ENCODE data around the gene ADAMTS17. TPM values are rescaled to one million over a fixed set of nuclear protein-coding genes. Genes with fewer than 3 reads are reported as not detected.

Gene ADAMTS17
- total RNA-seq, 1 donor from 2014 or later, result 2.1 TPM

DNA sequence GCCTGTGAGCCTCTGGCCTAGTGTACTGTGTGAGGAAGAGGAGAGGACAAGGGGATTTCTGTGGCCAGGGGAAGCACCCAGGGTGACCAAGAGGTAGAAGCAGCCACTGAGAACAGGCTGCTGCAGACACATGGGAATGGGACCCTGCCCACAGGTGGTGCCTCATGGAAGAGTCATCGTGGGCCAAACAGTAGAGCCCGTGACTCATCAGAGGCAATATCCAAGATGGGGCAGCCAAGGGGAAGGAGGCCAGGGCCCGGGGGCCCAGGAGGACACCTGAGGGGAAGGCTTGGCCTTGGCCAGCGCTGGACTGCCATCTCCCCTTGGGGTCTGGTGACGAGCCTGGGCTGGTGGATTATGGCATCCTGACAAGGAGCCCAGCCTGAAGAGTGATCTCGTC, 333.5 kb downstream of the ADAMTS17 start:
- intact Hi-C loops (cut with micrococcal nuclease), result no loop called here

DNA sequence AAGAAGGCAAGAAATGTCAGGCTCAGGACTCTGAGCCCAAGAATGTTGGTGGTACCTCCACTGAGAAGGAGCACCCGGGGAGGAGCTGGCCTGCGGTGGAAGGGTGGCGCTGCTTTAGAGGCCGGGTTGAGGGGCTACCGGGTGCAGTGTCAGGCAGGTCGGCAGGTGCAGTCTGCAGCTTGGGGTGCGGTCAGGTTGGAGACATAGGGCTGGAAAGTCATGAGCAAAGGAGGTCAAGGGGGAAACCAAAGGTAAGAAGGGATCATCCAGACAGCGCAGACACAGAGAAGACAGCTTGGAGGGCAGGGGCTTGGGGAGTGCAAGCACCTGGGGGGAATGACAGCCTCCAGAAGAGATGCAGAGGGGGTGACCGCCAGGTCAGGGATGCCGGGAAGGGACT, 334.2 kb downstream of the ADAMTS17 start:
- intact Hi-C loops (cut with micrococcal nuclease), result no loop called here

DNA sequence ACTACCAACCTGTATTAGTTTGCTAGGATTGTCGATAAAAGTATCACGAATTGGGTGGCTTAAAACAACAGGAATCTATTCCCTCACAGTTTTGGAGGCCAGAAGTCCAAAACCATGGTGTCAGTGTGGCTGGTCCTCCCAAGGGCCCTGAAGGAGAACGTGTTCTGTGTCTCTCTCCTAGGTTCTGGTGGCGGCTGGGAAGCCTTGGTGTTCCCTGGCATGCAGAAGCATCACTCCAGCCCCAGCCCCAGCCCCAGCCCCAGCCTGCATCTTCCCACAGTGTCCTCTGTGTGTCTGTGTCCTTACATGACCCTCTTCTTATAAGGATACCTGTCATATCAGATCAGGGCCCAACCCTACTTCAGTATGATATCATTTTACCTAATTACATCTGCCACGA, 336.1 kb downstream of the ADAMTS17 start:
- intact Hi-C loops (cut with micrococcal nuclease), result no loop called here

DNA sequence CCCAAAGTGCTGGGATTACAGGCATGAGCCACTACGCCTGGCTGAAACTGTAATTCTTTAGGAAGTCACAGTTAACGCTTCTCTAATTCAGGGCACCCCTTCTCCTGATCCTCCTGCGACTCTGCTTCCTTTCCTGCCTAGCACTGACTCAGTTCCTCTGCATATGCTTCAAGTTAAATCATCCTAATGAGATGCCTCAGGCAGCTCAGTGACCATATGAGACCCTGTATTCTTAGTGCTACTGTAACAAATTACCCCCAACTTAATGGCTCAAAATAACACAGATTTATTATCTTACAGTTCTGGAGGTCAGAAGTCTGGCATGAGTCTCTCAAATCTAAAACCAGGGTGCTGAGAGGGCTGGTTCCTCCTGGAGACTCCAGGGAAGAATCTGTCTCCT, 336.8 kb downstream of the ADAMTS17 start:
- intact Hi-C loops (cut with micrococcal nuclease), result no loop called here

DNA sequence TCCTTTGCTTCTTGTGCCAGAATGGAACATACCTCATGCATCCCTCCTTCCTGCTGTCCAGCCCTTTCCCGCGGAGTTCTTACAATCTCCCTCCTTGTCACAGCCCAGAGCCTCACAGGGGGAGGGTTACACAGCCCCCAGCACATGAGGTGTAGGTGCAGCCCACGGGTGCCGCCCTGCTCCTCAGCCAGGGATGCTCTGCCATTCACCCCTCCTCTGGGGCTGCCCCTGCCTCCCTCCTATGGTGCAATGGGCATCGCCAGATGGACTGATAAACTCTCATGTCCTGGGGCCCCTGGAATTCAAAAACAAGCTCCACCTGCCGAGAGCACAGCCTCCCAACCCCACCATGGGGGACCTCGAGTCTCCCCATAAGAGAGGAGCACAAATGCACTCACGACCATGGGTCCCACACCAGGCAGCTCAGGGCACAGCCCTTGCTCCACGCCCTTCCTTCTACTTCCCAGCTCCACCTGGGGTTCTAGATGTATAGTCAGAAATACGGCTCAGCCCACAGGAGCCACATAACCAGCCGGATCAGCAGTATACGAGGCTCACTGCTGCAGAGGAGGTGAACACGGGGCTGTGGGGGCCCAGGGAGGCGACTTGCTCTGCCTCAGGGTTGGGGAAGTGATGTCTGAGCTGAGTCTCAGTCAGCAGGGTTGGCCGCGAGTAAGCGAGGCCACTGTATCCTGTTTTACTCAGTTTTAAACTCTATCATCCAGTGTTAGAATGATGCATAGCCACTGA, 338.8 kb downstream of the ADAMTS17 start:
- intact Hi-C loops (cut with micrococcal nuclease), result no loop called here

DNA sequence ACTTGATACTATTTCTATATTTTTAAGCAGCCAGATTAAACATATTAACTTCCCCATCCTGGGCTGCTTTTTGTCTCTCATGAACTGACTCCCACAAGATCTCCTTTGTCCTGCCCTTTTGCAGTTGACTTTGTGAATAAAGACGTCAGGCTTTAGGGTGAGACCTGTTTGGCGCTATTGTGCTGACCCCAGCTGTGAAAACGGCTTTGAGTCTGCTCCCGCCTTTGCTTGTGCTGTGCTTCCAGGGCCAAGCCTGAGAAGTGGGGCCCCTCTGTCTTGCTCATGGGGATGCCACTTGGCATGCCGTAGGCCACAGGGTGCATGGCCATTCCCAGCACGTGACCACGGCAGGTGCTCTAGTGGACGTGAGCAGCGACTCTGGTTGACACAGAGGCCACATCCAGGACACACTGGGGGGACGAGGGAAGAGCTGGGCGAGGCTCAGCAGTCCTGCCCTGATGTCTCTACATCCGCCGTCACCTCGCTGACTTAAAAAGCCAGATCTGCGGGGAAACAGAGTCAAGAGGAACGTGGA, 339.6 kb downstream of the ADAMTS17 start:
- intact Hi-C loops (cut with micrococcal nuclease), result no loop called here

DNA sequence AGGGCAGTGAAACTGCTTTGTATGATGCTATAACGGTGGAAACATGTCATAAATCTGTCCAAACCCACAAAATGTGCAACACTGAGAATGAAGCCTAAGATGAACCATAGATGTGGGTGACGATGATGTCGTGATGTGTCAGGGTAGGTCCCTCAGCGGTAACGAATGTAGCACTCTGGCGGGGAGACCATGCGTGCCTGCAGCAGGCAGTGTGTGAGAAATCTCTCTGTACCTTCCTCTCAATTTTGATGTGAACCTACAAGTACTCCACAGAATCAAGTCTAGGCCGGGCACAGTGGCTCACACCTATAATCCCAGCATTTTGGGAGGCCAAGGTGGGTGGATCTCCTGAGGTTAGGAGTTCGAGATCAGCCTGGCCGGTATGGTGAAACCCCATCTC, 340.4 kb downstream of the ADAMTS17 start:
- intact Hi-C loops (cut with micrococcal nuclease), result no loop called here

DNA sequence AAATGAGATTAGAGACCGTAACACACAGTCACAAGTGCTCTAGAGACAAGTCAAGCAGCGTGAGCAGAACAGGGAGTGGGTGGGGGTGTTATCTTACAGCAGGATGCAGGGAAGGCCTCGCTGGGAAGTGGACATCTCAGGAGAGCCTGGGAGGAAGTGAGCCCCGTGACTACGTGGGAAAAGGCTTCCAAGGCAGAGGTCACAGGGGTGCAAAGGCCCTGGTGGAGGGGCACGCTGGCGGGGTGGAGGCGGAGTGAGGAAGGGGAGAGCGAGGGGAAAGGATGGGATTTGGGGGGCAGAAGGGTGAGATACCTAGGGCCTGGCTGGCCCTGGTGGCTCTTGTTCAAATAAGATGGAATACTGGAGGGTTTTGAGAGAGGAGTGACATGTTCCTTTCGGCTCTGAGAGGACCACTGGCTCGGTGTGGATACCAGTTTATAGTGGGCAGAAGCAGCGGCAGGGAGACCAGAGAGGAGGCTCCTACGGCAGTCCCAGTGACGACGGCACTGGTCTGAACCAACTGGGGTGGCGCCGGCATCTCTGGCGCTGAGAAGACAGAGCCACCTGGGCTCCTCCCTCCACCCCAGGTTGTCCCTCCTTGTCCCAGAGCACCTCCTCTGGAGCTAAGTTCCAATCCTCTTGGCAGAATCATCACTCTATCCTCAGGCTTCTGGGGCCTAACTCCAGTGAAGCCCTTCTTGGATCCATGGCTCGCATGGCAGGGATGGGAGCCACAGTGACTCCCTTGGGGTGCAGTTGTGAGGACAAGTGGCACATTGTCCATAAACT, 342.3 kb downstream of the ADAMTS17 start:
- intact Hi-C loops (cut with micrococcal nuclease), result no loop called here

DNA sequence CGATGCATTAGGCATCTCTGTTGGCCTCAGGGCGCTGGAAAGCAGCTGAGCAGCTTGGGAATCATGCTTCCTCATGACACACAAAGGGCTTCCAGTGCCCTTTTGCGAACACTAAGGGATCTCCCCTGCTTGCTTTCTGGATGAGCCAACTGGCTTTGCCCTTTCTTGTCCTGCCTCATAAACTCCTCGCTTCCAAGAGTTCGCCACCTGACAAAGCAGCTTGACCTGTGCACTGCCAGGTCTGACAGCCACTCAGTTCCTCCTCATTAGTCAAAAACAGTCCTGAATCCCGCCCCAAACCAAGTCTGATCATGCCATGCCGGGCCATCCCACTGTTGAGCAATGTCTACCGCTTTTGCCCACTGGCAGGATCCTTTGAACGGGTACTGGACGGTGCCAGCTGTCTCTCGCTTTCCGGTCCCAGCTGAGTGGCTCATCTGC, 343.1 kb downstream of the ADAMTS17 start:
- intact Hi-C loops (cut with micrococcal nuclease), result no loop called here

DNA sequence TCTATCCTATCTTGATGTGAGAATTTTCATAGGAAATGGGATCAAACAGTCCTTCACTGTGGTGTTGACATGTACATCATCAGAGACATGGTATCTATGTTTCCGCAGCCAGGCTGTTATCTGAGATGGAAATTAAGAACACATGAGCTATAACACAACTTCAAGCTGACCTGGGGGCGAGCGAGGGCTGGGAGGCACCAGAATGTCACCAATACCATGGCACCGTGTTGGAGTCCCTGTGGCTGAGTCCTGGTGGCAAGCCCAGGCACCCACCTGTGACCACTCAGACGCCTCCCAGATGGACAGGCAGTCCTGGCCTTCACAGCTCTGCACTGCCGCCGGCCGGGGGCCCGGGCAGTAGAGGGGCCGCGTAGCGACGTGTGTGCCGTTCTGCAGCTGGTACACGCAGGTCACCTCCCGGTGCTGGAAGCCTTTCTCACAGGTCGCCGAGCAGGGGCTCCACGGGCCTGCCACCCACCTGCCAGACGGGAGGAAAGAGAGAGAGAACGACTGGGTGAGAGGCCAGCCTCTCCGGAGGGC, 344.6 kb downstream of the ADAMTS17 start:
- intact Hi-C loops (cut with micrococcal nuclease), result no loop called here

DNA sequence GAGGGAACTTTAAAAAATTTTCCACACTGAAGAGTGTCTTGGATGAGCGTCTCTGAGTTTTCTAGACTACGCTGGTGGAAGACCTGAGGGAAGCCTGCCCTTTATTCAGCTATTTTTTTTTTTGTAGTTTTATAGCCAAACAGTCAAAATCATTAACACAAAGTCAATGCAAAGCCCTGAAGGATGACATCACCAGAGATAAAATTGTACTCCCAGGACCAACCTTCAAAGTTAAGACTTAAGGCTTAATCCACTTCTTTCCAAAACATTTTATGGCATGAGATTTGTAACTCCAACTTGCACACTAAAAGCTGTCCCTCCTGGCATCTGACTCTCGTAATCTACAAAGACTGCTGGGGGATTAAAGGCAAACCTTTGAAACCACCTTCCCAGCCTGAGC, 345.1 kb downstream of the ADAMTS17 start:
- intact Hi-C loops (cut with micrococcal nuclease), result no loop called here

DNA sequence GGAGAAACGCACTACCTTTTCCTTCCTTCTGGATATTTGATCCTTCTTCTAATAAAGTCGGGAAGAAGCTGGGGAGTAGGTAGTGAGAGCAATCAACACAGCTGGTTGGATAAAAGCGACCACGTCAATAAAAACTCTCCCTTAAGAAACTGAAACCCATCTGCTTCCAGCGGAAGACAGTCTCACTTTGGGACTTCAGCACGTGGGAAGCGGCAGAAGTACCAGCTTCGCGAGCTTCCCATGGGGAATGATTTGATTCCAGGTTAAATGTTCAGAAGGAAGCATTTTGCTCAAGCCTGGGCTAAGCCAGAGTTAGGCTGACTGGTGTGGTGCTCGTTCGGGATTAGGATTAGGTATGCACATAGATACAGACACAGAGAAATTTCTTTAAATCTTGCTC, 346.2 kb downstream of the ADAMTS17 start:
- intact Hi-C loops (cut with micrococcal nuclease), result no loop called here

DNA sequence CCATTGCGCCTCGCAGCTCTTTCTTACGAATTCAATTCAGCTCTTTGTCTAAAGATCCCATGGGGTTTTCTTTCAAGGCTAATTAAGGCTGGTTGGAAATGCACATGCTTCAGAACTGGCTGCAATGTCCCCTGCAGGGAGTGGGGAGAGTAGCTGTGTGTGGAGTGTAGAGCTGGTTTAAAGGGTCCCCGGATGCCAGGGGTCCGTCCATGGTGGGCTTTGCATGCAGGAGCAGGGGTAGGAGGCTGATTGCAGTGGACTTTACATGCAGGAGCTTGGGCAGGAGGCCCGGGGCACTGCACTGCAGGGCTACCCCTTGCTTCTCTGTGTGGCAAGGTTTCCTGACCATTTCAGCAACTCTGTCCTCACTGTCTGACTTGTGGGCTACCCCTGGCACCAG, 346.9 kb downstream of the ADAMTS17 start:
- intact Hi-C loops (cut with micrococcal nuclease), result no loop called here

DNA sequence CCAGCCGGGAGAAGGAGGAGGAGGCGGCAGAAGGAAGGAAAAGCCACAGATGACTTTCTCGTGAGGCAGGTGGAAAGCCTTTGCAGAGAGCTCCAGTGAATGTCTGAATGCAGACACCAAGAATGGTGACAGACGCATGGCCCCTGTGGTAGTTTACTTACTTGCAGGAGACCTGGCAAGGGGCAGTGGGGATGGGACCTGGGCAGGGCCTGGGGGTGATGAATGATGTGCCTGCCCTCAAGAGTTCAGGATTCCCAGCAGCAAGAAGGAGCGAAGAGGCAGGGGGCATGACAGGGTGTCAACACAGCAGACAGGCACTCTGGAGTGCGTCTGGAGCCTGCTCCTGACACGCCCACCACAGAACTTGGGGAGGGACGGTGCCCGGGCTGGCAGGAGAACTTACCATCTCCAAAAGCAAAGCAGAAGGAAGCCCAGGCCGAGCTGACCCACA, 348.1 kb downstream of the ADAMTS17 start:
- intact Hi-C loops (cut with micrococcal nuclease), result no loop called here

DNA sequence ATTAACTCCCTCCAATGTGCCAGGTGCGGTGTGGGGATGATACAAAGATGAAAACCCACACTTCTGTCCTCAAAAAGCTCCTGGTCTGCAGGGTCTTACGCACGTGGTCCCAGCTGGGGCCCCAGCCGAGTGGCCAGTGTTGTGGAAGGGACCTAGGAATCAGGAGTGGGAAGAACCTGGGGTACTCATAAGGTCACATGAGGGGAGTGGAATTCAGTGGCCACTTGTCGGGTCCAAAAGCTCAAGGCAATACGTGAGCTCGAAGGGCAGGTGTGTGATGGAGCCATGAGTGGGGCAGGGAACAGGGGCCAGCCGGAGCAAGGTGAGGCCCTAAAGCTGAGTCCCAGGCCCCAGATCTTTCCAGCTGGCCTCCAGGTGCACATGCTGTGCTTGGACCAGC, 348.5 kb downstream of the ADAMTS17 start:
- intact Hi-C loops (cut with micrococcal nuclease), result no loop called here

DNA sequence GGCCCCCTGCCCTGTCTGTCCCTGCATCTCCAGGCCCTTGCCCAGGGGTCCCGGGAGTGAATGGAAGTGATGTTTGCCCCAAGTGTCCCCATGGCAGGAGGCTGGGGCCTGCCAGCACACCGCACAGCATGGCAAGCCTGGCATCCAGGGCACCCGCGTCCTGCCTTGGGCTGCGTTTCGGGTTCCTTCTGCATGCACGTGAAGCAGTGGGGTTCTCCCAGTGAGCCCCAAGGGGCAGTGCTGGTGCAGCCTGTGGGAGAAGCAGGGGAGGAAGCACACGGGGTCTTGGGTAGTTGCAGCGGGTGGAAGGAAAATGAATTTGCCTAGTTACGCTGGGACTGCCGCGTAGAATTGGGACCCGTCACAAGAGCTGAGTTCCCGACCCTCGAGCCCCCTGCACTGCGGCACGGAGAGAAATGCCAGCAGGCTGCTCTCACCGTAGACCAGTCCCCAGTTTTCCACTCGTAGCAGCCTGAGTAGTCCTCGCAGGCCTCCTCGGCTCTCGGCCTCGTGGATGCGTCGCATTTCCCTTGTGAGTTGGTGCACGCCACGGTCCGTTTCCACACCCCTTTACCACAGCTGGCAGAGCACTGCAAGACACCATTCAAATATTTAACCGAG, 349.1 kb downstream of the ADAMTS17 start:
- intact Hi-C loops (cut with micrococcal nuclease), result no loop called here

DNA sequence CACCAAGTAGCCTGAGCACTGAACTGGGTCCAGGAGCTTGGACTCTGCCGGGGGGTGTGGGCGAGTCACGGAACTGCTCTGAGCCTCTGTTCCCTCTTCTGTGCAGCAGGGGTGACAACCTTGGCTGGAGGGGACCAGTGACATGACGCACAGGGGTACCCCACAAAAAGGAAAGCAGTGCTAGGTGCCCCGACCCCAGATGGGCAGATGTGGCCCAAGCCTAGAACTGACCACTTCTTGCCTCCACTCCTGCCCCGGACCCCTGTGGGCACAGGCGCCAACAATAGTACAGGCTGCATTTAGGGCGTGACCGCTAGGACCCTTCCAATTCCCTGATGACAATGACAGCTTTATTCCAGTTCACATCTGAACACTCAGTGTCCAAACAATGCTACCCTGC, 352.7 kb downstream of the ADAMTS17 start:
- intact Hi-C loops (cut with micrococcal nuclease), result no loop called here

DNA sequence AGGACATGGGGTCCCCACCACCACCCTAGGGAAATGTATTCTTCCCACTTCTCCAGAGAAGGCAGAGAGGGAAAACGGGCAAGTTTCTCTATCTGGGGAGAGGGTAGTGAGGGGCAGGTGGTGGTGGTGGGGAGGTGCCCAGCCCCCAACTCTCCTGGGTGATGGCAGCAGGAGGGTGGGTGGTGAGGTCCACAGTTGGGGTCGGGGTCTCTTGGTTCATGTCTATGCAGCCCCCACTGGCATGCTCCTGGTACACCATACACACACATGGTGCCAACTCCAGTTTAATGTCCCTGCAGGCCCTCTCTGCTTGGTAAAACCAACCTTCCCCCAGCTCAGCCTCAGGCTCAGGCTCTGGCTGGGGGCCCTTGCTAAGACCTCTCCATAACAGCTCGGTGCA, 354.1 kb downstream of the ADAMTS17 start:
- intact Hi-C loops (cut with micrococcal nuclease), result no loop called here

DNA sequence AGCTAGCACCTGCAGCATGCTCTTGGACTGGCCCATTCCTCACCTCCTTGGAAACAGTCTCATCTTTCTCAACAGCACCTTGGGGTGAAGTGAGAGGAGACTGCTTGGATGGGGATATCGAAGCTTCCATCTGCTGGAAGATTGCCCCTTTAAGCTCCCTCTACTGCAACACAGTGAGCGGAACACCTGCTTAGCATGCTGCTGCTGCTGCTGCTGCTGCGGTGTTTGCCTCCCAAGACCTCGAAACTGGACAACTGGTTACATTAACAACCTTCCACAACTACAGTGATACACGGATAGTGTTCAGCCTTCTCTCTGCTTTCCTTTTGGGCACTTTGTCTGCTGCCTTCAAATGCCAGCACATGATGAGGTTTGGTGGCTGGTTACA, 354.7 kb downstream of the ADAMTS17 start:
- intact Hi-C loops (cut with micrococcal nuclease), result no loop called here

DNA sequence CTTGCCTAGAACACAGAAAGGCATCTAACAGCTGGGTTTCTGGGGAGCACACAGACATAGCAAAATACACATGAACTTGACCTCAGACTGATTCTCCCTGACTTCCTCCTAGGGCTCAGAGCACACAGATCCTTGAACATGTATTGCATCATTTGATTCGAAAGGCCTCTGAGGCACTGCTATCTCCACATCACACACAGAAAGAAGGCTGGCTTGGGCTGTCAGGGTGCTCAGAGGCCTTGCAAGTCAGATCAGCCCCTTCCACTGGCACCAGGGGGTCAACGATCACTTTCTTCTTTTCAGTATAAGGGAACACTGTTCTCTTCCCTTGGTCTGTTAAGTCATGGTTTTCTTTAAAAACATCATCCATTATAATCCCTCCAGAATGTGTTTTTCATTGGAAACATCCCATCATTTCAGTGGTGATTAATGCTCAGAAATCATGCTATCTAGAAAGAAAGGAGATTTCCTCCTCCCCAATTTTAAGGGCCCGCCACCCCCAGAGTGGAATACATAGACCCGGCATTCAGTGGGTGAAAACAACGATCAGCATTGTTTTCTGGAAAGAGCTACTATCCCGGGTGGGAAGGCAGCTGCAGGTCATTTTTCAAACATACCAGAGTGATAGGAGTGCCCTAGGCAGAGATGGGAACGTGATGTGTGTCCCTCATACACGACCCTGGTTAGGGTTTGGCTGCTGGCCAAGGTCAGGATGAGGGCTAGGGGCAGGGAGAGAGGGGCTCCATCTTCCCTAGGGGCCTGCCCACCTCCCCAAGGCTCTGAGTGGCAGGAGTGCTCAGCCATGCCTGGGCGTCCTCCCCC, 355.3 kb downstream of the ADAMTS17 start:
- intact Hi-C loops (cut with micrococcal nuclease), result no loop called here

DNA sequence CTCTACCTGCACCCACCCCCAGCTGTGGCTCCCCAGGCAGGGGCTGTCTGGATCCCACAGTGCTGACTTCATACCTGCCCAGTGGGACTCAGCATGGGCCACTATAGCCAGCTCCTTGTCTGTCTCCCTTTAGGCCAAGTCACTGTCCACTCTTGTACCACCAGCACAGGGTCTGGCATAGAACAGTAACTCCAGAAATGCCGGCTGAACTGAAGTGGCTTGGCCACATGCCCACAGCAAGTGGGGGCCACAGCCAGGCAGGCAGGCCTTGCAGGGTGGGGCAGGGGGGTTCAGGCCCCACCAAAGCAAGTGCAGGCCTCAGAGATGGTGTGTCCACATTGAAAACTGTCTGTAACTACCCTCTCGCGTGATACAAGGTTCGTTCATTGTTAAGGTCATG, 355.9 kb downstream of the ADAMTS17 start:
- intact Hi-C loops (cut with micrococcal nuclease), result no loop called here
